Posterior vena cava (tissue), 2 donors: Measurements from ENCODE around the gene EPB41. TPM values are rescaled to one million over a fixed set of nuclear protein-coding genes. Genes with fewer than 3 reads are reported as not detected.

Source experiments
- total RNA-seq, 2 donors: library from RNA; stranded (reverse); fragmentation: NEBNext Ultra II Directional; extraction: Animal tissue kit (Norgen Biotek cat#: 25700); gene quantifications; one replicate each; pipeline ENCODE4 v1.2.1, GENCODE V29; 2021
- donor health status: DM: yes; HTN: yes; CAD: no.
- donor health status: DM: yes; HTN: yes; CAD: no.

Gene EPB41
- total RNA-seq, 2 donors from 2014 or later, result 16.6 to 21.7 TPM

Other genes starting within 250 kb of the EPB41 start
- 10 to 100 TPM in 1 of 2 donors, 1 to 10 TPM in 1; 8.7 to 10.6 TPM for gene GMEB1, start 245.8 kb upstream of the EPB41 start, total RNA-seq
- gene YTHDF2, start 177.6 kb upstream of the EPB41 start, total RNA-seq, result 10 to 100 TPM; 37.2 to 38.5 TPM
- gene OPRD1, start 102.4 kb upstream of the EPB41 start, total RNA-seq, result not detected
- 10 to 100 TPM; 20.8 to 23.6 TPM for gene TMEM200B, start 209.3 kb downstream of the EPB41 start, total RNA-seq